Common myeloid progenitor, CD34-positive (primary cell): Measurements from ENCODE around the gene CCDC27.

Experiments used
- CTCF ChIA-PET: fragments of 350-600 bp; sonication (Branson Sonifier 250); formaldehyde crosslinking; loops from one replicate; lab custom pipeline; 2021; ENCODE audit warnings: antibody characterized with exemption; lab: Charles Lee
- POLR2A ChIA-PET: fragments of 350-600 bp; sonication (Branson Sonifier 250); formaldehyde crosslinking; loops from one replicate; lab custom pipeline; 2021; ENCODE audit warnings: antibody characterized with exemption; lab: Charles Lee
- DNase-seq, 3 donors: peaks; one replicate each; pipeline versions ENCODE4 v3.0.0 to v3.0.0-alpha.2; 2013
- H3K27ac ChIP-seq, 2 experiments: 1 replicate in 1 of 2; 2 replicates in 1 of 2; pipeline ENCODE4 v1.7.0; 2013; ENCODE audit warnings: inconsistent platforms in 2 of 2, low read length in 2 of 2, mild to moderate bottlenecking in 2 of 2, low read depth in 1 of 2, moderate library complexity in 1 of 2; ENCODE audit not compliant: severe bottlenecking in 2 of 2, insufficient read depth in 1 of 2, poor library complexity in 1 of 2
- H3K27me3 ChIP-seq, 5 experiments: replicated peaks in 2 of 5; 1 replicate in 3 of 5; 2 replicates in 2 of 5; pipeline versions ENCODE4 v1.6.1 to v1.7.0; 2013; ENCODE audit warnings: low read length in 4 of 5, mild to moderate bottlenecking in 2 of 5, moderate library complexity in 2 of 5, inconsistent platforms in 1 of 5; ENCODE audit not compliant: insufficient read depth in 5 of 5, control insufficient read depth in 4 of 5
- H3K36me3 ChIP-seq, 4 experiments: 1 replicate in 2 of 4; 2 replicates in 2 of 4; pipeline versions ENCODE4 v1.6.1 to v1.7.0; 2013; ENCODE audit warnings: low read length in 3 of 4, control low read depth in 1 of 4, mild to moderate bottlenecking in 1 of 4; ENCODE audit not compliant: control insufficient read depth in 4 of 4, insufficient read depth in 4 of 4
- H3K4me1 ChIP-seq, 4 experiments: 1 replicate in 3 of 4; 2 replicates in 1 of 4; pipeline versions ENCODE4 v1.6.1 to v1.7.1; 2013; ENCODE audit warnings: low read length in 3 of 4, mild to moderate bottlenecking in 3 of 4, control low read depth in 1 of 4, inconsistent platforms in 1 of 4, moderate library complexity in 1 of 4; ENCODE audit not compliant: control insufficient read depth in 4 of 4, insufficient read depth in 4 of 4; ENCODE audit errors: control extremely low read depth in 1 of 4
- H3K4me3 ChIP-seq, 7 experiments: 1 replicate in 4 of 7; 2 replicates in 3 of 7; pipeline versions ENCODE4 v1.5.1 to v1.7.0; 2013; ENCODE audit warnings: mild to moderate bottlenecking in 7 of 7, low read length in 6 of 7, moderate library complexity in 6 of 7, inconsistent platforms in 2 of 7, low read depth in 2 of 7, control low read depth in 1 of 7; ENCODE audit not compliant: insufficient read depth in 4 of 7, control insufficient read depth in 1 of 7; ENCODE audit errors: extremely low read depth in 1 of 7
- H3K9me3 ChIP-seq, 5 experiments: 1 replicate in 4 of 5; 2 replicates in 1 of 5; pipeline versions ENCODE4 v1.6.1 to v1.7.1; 2013; ENCODE audit warnings: low read length in 4 of 5, mild to moderate bottlenecking in 2 of 5, inconsistent platforms in 1 of 5, low read depth in 1 of 5, moderate library complexity in 1 of 5; ENCODE audit not compliant: control insufficient read depth in 4 of 5, insufficient read depth in 2 of 5; ENCODE audit errors: control extremely low read depth in 1 of 5
- WGBS: methylation state at CpG from one replicate; pipeline ENCODE4 v1.1.5; 2013; ENCODE audit not compliant: insufficient coverage; 5-methylcytosine and 5-hydroxymethylcytosine counted together

The CCDC27 gene

DNA sequence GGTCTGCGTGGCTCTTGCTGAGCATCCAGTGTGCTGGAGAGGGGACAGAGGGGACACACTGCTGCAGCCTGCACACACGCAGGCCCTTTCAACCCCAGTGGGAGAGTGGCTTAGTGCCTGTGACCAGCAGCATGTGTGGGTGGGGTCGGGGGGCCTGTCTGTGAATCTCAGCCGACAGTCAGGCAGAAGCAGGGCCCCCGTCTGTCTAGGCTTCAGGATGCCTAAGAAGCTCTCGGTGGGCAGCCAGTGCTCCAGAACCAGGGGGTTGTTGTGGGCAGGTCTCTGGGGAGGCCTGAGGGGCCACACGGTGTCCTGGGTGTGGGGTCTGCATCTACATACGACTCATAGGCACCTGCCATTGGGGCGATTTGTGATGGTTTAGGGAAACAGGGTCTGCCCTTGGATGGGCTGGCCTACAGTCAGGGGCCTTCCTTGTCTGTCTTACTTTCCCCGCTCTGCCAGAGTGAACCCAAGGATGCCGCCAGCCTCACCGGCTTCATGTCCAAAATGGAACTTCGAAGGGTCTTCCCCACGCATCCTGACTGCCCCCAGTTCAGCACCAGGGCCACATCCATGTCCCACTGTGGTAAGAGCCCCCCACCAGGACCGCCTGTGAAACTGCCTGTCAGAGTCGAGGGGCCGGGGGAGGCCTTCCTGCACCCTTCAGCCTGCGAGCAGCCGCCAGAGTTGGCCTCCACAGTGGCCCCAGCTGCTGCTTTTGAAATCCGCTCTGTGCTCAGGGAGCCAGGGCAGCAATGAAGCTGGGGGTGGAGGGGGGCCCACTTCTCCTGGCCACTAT is 1.6 kb downstream of the CCDC27 start:
- Histone ChIP-seq H3K27ac (no peak overlapping the region), H3K36me3 (no peaks in the 10 kb centered on the region), H3K4me3 (no peak overlapping the region), H3K9me3 (no peaks in the 10 kb centered on the region), H3K4me1 (peaks cover 0 to 4% (median 0%) of the 10 kb centered on the region in 4 experiments), H3K27me3 (peaks cover 0 to 10% (median 2%) of the 10 kb centered on the region in 5 experiments)
- CTCF ChIA-PET: no interaction called here
- POLR2A ChIA-PET: no interaction called here
- no peak for DNase-seq
- WGBS: 93% methylated on average over 17 of the region's 20 CpGs

DNA sequence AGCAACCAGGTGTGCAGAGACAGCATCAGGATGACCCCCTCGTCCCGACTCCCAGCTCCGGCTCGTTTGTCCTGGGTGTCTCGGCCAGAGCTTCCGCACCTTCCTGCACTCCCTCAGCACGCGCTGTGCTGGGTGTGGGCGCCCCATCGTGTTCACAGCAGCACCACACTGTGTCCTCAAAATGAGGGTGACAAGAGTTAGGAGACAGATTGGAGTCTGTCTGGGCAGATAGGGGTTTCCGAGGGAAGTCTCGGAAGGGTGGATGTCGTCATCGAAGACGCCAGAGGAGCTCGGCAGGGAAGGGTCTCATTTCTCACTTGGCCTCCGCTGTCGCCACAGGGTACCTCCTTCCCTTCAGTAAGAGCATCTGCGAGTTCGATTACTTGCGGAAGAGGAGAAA is 4.1 kb downstream of the CCDC27 start:
- no peak for DNase-seq
- H3K27me3 ChIP-seq: peaks cover 0 to 21% (median 6%) of the 10 kb centered on the region in 5 experiments
- H3K27ac ChIP-seq: no peak overlapping the region
- 86% methylated on average over 18 of the region's 21 CpGs for WGBS
- H3K4me1 ChIP-seq: no peaks in the 10 kb centered on the region
- ChIA-PET CTCF (interaction anchor here (0.6 to 1.1 kb wide), 2 partner anchors 10 to 12 kb away, joined by 3 to 5 read pairs; no protein-coding TSS in a partner anchor), POLR2A (interaction anchor here (0.7 to 0.8 kb wide), 2 partner anchors 13 to 86 kb away, joined by 3 to 4 read pairs; no protein-coding TSS in a partner anchor)
- peaks cover 0 to 7% (median 0%) of the 10 kb centered on the region in 5 experiments for H3K9me3 ChIP-seq
- no peak overlapping the region for H3K4me3 ChIP-seq
- no peaks in the 10 kb centered on the region for H3K36me3 ChIP-seq

DNA sequence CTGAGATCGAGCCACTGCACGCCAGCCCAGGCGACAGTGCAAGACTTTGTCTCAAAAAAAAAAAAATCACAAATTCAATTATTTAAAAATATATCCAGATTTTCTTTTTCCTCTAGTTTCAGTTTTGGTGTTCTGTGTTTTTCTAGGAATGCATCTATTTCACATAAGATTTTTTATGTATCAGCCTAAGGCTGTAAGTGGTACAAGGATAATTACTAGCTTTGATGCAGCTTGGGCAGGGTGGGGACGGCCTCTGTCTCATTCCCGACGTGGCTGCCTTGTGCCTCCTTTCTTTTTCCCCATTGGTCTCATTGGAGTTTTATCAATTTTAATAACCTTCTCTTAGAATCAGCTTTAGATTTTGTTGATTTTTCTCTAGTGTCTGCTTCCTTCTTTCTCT is 6.9 kb downstream of the CCDC27 start:
- CTCF ChIA-PET: interaction anchor here (0.6 to 1.6 kb wide), 4 partner anchors 8 to 35 kb away, joined by 3 to 5 read pairs (median 3); no protein-coding TSS in a partner anchor
- no CpG with 5 or more reads among the region's 6 CpGs for WGBS
- no peaks in the 10 kb centered on the region for H3K4me1 ChIP-seq
- peaks cover 0 to 7% (median 0%) of the 10 kb centered on the region in 5 experiments for H3K9me3 ChIP-seq
- POLR2A ChIA-PET: no interaction called here
- no peak overlapping the region for H3K4me3 ChIP-seq
- no peaks in the 10 kb centered on the region for H3K36me3 ChIP-seq
- H3K27me3 ChIP-seq: peaks cover 0 to 21% (median 6%) of the 10 kb centered on the region in 5 experiments
- no peak for DNase-seq
- no peak overlapping the region for H3K27ac ChIP-seq

- Histone ChIP-seq H3K9me3 (peaks cover 0 to 7% (median 0%) of the 10 kb centered on the region in 5 experiments), H3K27me3 (peaks cover 0 to 21% (median 4%) of the 10 kb centered on the region in 5 experiments), H3K36me3 (no peaks in the 10 kb centered on the region), H3K27ac (no peak overlapping the region), H3K4me3 (no peak overlapping the region), H3K4me1 (no peaks in the 10 kb centered on the region)
- no peak for DNase-seq
- 52% methylated on average over 4 of the region's 6 CpGs for WGBS
- ChIA-PET CTCF (interaction anchor here (1.3 to 1.7 kb wide), 3 partner anchors 10 to 35 kb away, joined by 3 to 4 read pairs (median 3); no protein-coding TSS in a partner anchor), POLR2A (no interaction called here)
These were observed 7.5 kb downstream of the CCDC27 start for GRCh38 chr1:3759796-3760195.

- Histone ChIP-seq H3K9me3 (peaks cover 0 to 7% (median 0%) of the 10 kb centered on the region in 5 experiments), H3K27me3 (peaks cover 0 to 14% (median 4%) of the 10 kb centered on the region in 5 experiments), H3K27ac (no peak overlapping the region), H3K4me1 (no peaks in the 10 kb centered on the region), H3K36me3 (no peaks in the 10 kb centered on the region), H3K4me3 (no peak overlapping the region)
- no peak for DNase-seq
- ChIA-PET POLR2A (no interaction called here), CTCF (no interaction called here)
- 97% methylated on average over 15 of the region's 17 CpGs for WGBS
These were observed 9.2 kb downstream of the CCDC27 start for GRCh38 chr1:3761296-3762010.

GRCh38 chr1:3762151-3762872 is 10.1 kb downstream of the CCDC27 start:
- POLR2A ChIA-PET: no interaction called here
- 87% methylated on average over 14 of the region's 15 CpGs for WGBS
- H3K27ac ChIP-seq: no peak overlapping the region
- CTCF ChIA-PET: no interaction called here
- H3K4me1 ChIP-seq: no peaks in the 10 kb centered on the region
- no peak overlapping the region for H3K4me3 ChIP-seq
- H3K36me3 ChIP-seq: no peaks in the 10 kb centered on the region
- peaks cover 0 to 14% (median 2%) of the 10 kb centered on the region in 5 experiments for H3K27me3 ChIP-seq
- DNase-seq: no peak
- peaks cover 0 to 7% (median 0%) of the 10 kb centered on the region in 5 experiments for H3K9me3 ChIP-seq
